ENCODE data around the gene ALDH1A2.

GRCh38 chr15:58080398-58080797, 14.9 kb upstream of the ALDH1A2 start:
- TF ChIP-seq POLR2A (IDR thresholded peaks at IDR 0.05) (no peak), CTCF (IDR thresholded peaks at IDR 0.05) (no peak), EP300 (IDR thresholded peaks at IDR 0.05) (no peak)

Measured in tibial nerve (tissue), 4 donors.